Measurements from ENCODE around the gene UGT8.
"Not testable (repeated sequence)": the region's sequence is repeated elsewhere in the genome, so short reads cannot be mapped to it uniquely, and the experiment has no call there.

The UGT8 gene

GRCh38 chr4:114613560-114613959, 15.0 kb downstream of the UGT8 start:
- no peak overlapping the region for H3K9ac ChIP-seq
- H3K4me2 ChIP-seq = 0 out of 2 replicates have a peak overlapping the region, but pooled peaks have one; percentile 10
- no peaks in the 10 kb centered on the region for H4K20me1 ChIP-seq (ENCODE audit: insufficient read depth)
- H3K36me3 ChIP-seq (ENCODE audit: insufficient read depth) = no peaks in the 10 kb centered on the region
- H2AFZ ChIP-seq (ENCODE audit: low read depth) = no peak overlapping the region
- H3K4me1 ChIP-seq (ENCODE audit: low read depth, poor library complexity, severe bottlenecking) = peaks cover 44% of the 10 kb centered on the region
- no peak for TF ChIP-seq CTCF (conservative IDR thresholded peaks at IDR 0.05; ENCODE audit: low read depth, low read length)
- H3K4me3 ChIP-seq (IDR thresholded peaks at IDR 0.05; ENCODE audit: insufficient read depth, low read depth, low read length) = no peak overlapping the region
- H3K27me3 ChIP-seq (ENCODE audit: insufficient read depth, low read depth) = no peaks in the 10 kb centered on the region
- H3K79me2 ChIP-seq (ENCODE audit: insufficient read depth, low read depth) = peaks cover 22% of the 10 kb centered on the region
- H3K27ac ChIP-seq = no peak overlapping the region

- no peak overlapping the region for H3K4me3 ChIP-seq (IDR thresholded peaks at IDR 0.05; ENCODE audit: insufficient read depth, low read depth, low read length)
- peak overlapping the region; percentile 90 for H3K4me2 ChIP-seq
- peaks cover 15% of the 10 kb centered on the region for H3K79me2 ChIP-seq (ENCODE audit: insufficient read depth, low read depth)
- H3K27ac ChIP-seq = peak overlapping the region; percentile 78; the same call in 1 of the 2 replicates
- no peaks in the 10 kb centered on the region for H3K36me3 ChIP-seq (ENCODE audit: insufficient read depth)
- H3K27me3 ChIP-seq (ENCODE audit: insufficient read depth, low read depth) = no peaks in the 10 kb centered on the region
- H4K20me1 ChIP-seq (ENCODE audit: insufficient read depth) = no peaks in the 10 kb centered on the region
- peaks cover 44% of the 10 kb centered on the region for H3K4me1 ChIP-seq (ENCODE audit: low read depth, poor library complexity, severe bottlenecking)
- H3K9ac ChIP-seq = peak overlapping the region; percentile 71; the same call in 1 of the 2 replicates
- no peak for TF ChIP-seq CTCF (conservative IDR thresholded peaks at IDR 0.05; ENCODE audit: low read depth, low read length)
- peak overlapping the region; percentile 68; the same call in 1 of the 2 replicates for H2AFZ ChIP-seq (ENCODE audit: low read depth)
Measured at GRCh38 chr4:114615435-114615834, 16.8 kb downstream of the UGT8 start.

GRCh38 chr4:114616036-114616435, 17.4 kb downstream of the UGT8 start:
- H3K36me3 ChIP-seq (ENCODE audit: insufficient read depth); H3K27me3 ChIP-seq (ENCODE audit: insufficient read depth, low read depth); H3K4me3 ChIP-seq (IDR thresholded peaks at IDR 0.05; ENCODE audit: insufficient read depth, low read depth, low read length); H4K20me1 ChIP-seq (ENCODE audit: insufficient read depth): not testable (repeated sequence)
- H3K9ac ChIP-seq = peak overlapping the region; percentile 71
- peak overlapping the region; percentile 68 for H2AFZ ChIP-seq (ENCODE audit: low read depth)
- H3K79me2 ChIP-seq (ENCODE audit: insufficient read depth, low read depth) = peaks cover 15% of the 10 kb centered on the region
- peak overlapping the region; percentile 78 for H3K27ac ChIP-seq
- H3K4me1 ChIP-seq (ENCODE audit: low read depth, poor library complexity, severe bottlenecking) = peaks cover 44% of the 10 kb centered on the region
- H3K4me2 ChIP-seq = peak overlapping the region; percentile 90

- Histone ChIP-seq H4K20me1 (ENCODE audit: insufficient read depth) (no peaks in the 10 kb centered on the region; the same call in 1 of the 2 replicates), H3K4me3 (IDR thresholded peaks at IDR 0.05; ENCODE audit: insufficient read depth, low read depth, low read length) (no peak overlapping the region), H3K27ac (no peak overlapping the region), H3K4me2 (no peak overlapping the region), H2AFZ (ENCODE audit: low read depth) (no peak overlapping the region), H3K36me3 (ENCODE audit: insufficient read depth) (no peaks in the 10 kb centered on the region), H3K9ac (no peak overlapping the region), H3K4me1 (ENCODE audit: low read depth, poor library complexity, severe bottlenecking) (no peaks in the 10 kb centered on the region), H3K27me3 (ENCODE audit: insufficient read depth, low read depth) (no peaks in the 10 kb centered on the region), H3K79me2 (ENCODE audit: insufficient read depth, low read depth) (peaks cover 6% of the 10 kb centered on the region; the same call in 1 of the 2 replicates)
- no peak for TF ChIP-seq CTCF (conservative IDR thresholded peaks at IDR 0.05; ENCODE audit: low read depth, low read length)
Measured at GRCh38 chr4:114626196-114626595, 27.6 kb downstream of the UGT8 start.

DNA sequence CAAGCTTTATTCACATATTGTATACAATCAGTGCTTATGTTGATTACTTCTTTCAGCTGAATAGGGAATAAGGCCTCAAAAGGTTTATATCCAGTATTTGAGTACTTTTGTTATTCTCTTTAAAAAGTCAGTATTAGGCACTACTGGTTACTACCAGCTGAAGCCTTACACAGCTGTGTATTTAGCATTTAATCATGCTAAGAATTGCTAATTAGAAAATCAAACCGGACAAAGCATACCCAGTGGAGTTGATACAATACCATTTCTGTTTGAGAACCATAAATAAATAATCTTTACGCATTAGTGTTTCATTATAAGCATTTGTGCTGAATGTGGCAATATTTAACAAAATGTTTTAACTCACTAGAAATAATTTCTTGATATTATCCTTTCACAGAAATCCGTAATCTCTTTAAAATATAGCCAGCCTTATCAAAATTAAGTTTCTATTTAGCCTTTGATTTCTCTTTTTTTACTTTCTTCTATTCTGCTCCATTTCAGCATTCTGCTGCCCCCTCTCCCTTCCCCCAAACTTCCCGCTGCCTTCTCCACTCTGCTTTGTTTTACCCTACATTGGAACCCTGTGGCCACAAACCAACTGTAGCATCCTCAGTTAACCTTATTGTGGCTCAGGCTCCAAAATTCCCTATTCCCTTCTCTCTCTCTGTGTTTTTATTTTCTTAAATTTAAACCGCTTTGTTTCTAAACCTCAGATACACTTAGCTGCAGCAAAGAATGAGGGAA, 37.8 kb downstream of the UGT8 start:
- Histone ChIP-seq H3K9ac (no peak overlapping the region), H3K79me2 (ENCODE audit: insufficient read depth, low read depth) (no peaks in the 10 kb centered on the region), H3K36me3 (ENCODE audit: insufficient read depth) (no peaks in the 10 kb centered on the region), H3K27me3 (ENCODE audit: insufficient read depth, low read depth) (no peaks in the 10 kb centered on the region), H3K4me1 (ENCODE audit: low read depth, poor library complexity, severe bottlenecking) (no peaks in the 10 kb centered on the region), H3K27ac (no peak overlapping the region), H4K20me1 (ENCODE audit: insufficient read depth) (no peaks in the 10 kb centered on the region; the same call in 1 of the 2 replicates), H3K4me3 (IDR thresholded peaks at IDR 0.05; ENCODE audit: insufficient read depth, low read depth, low read length) (no peak overlapping the region), H3K4me2 (no peak overlapping the region), H2AFZ (ENCODE audit: low read depth) (no peak overlapping the region)
- TF ChIP-seq CTCF (conservative IDR thresholded peaks at IDR 0.05; ENCODE audit: low read depth, low read length) = no peak

All from KMS-11 (cell line).